Lung (tissue), 12 donors: Measurements from ENCODE around the gene TMEM141. TPM values are rescaled to one million over a fixed set of nuclear protein-coding genes. Genes with fewer than 3 reads are reported as not detected.

Experiments used
- ATAC-seq: fragments of 200-7000 bp; cut with Tn5 transposase; one replicate; pipeline ENCODE4 v1.9.1; 2020; ENCODE audit warnings: moderate number of reproducible peaks; ENCODE audit not compliant: insufficient read depth, low FRiP score
- DNase-seq, 3 donors: peaks; one replicate each; pipeline ENCODE4 v3.0.0-alpha.2; 2013 to 2017
- H3K27ac ChIP-seq, 2 donors: one replicate each; pipeline ENCODE4 v1.5.1; 2013; ENCODE audit warnings: mild to moderate bottlenecking in 2 of 2, moderate library complexity in 2 of 2, control low read depth in 1 of 2, inconsistent platforms in 1 of 2, low read depth in 1 of 2, low read length in 1 of 2
- H3K27me3 ChIP-seq, 3 donors: one replicate each; pipeline ENCODE4 v1.5.1; 2013; ENCODE audit warnings: low read length in 2 of 3; ENCODE audit not compliant: control insufficient read depth in 3 of 3, insufficient read depth in 3 of 3
- H3K36me3 ChIP-seq, 4 donors: one replicate each; pipeline ENCODE4 v1.5.1; 2013; ENCODE audit warnings: low read length in 4 of 4, mild to moderate bottlenecking in 1 of 4, moderate library complexity in 1 of 4; ENCODE audit not compliant: control insufficient read depth in 4 of 4, insufficient read depth in 4 of 4
- H3K4me1 ChIP-seq, 5 donors: one replicate each; pipeline ENCODE4 v1.5.1; 2013; ENCODE audit warnings: low read length in 5 of 5, mild to moderate bottlenecking in 2 of 5, moderate library complexity in 1 of 5; ENCODE audit not compliant: control insufficient read depth in 5 of 5, insufficient read depth in 5 of 5
- H3K4me3 ChIP-seq: one replicate; pipeline ENCODE4 v1.5.1; 2013; ENCODE audit warnings: mild to moderate bottlenecking, control low read depth, moderate library complexity
- H3K9ac ChIP-seq, 2 donors: one replicate each; pipeline ENCODE4 v1.5.1; 2013; ENCODE audit warnings: low read length in 2 of 2, control low read depth in 1 of 2; ENCODE audit not compliant: insufficient read depth in 1 of 2
- H3K9me3 ChIP-seq, 4 donors: one replicate each; pipeline ENCODE4 v1.5.1; 2013; ENCODE audit warnings: low read length in 3 of 4, mild to moderate bottlenecking in 1 of 4, moderate library complexity in 1 of 4; ENCODE audit not compliant: control insufficient read depth in 4 of 4, insufficient read depth in 3 of 4
- CTCF ChIP-seq: IDR thresholded peaks from 2 replicates; pipeline ENCODE4 v1.5.1; 2012; ENCODE audit warnings: mild to moderate bottlenecking; ENCODE audit errors: control extremely low read depth, extremely low read depth
- WGBS, 2 donors: extraction: QIAGEN DNeasy Blood & Tissue Kit; methylation state at CpG; one replicate each; pipeline ENCODE4 v1.1.7; 2013; 5-methylcytosine and 5-hydroxymethylcytosine counted together
- polyA plus RNA-seq, 2 donors: library from polyadenylated mRNA; stranded (reverse); fragments of 200-250 nt; gene quantifications; one replicate each; pipeline ENCODE4 v1.2.1, GENCODE V29; 2013
- total RNA-seq, 2 donors: library from RNA; depleted of rRNA in 1 of 2; stranded (reverse); fragments of >200 nt in 1 of 2; gene quantifications; one replicate each; pipeline ENCODE4 v1.2.1, GENCODE V29; 2014 to 2021
- donor health status: control.
- donor health status: control.
- donor health status: Bipolar disorder and iron deficiency.
- donor health status: healthy.
- donor health status: DM: yes; HTN: yes; CAD: no.

TMEM141 gene
- total and polyA plus RNA-seq, 4 donors = 56.5 to 177 (median 113) TPM

- 2 to 3% methylated on average over 26 to 29 of the region's 29 CpGs for whole genome bisulfite sequencing, 2 donors
Observed at GRCh38 chr9:136791516-136792276, 552 bp downstream of the TMEM141 start.

GRCh38 chr9:136792321-136793085 lies 1.4 kb downstream of the TMEM141 start:
- Histone ChIP-seq H3K9ac (no peak overlapping the region), H3K27ac (peak overlapping the region in 1 of 2 donors; percentile 95), H3K9me3 (no peaks in the 10 kb centered on the region), H3K36me3 (peaks cover 0 to 9% (median 3%) of the 10 kb centered on the region in 4 donors), H3K4me3 (no peak overlapping the region), H3K4me1 (peaks cover 0 to 34% (median 7%) of the 10 kb centered on the region in 5 donors), H3K27me3 (no peaks in the 10 kb centered on the region)
- DNase-seq = no peak
- TF ChIP-seq CTCF = no peak
- ATAC-seq = no peak
- WGBS, 2 donors = 78 to 81% methylated on average over 15 of the region's 15 CpGs

More at GRCh38 chr9:136791516-136792276, 552 bp downstream of the TMEM141 start:
- peak; percentile 31 for TF ChIP-seq CTCF
- ATAC-seq = peak; percentile 10
- Histone ChIP-seq H3K9me3 (no peaks in the 10 kb centered on the region), H3K9ac (peak overlapping the region; percentile 78 to 81), H3K4me3 (peak overlapping the region; percentile 63), H3K4me1 (peaks cover 0 to 29% (median 7%) of the 10 kb centered on the region in 5 donors), H3K27me3 (no peaks in the 10 kb centered on the region), H3K36me3 (peaks cover 0 to 9% (median 3%) of the 10 kb centered on the region in 4 donors), H3K27ac (peak overlapping the region; percentile 89 to 95)
- peak; percentile 53 to 67 (median 58) for DNase-seq

GRCh38 chr9:136793086-136793946 lies 2.2 kb downstream of the TMEM141 start:
- H3K27me3 ChIP-seq = no peaks in the 10 kb centered on the region
- H3K27ac ChIP-seq = no peak overlapping the region
- 84 to 85% methylated on average over 17 of the region's 17 CpGs for WGBS, 2 donors
- ATAC-seq (no peak), DNase-seq (no peak)
- no peak overlapping the region for H3K4me3 ChIP-seq
- no peaks in the 10 kb centered on the region for H3K9me3 ChIP-seq
- H3K9ac ChIP-seq = no peak overlapping the region
- no peak for TF ChIP-seq CTCF
- peaks cover 0 to 9% (median 3%) of the 10 kb centered on the region in 4 donors for H3K36me3 ChIP-seq
- peaks cover 0 to 31% (median 7%) of the 10 kb centered on the region in 5 donors for H3K4me1 ChIP-seq
